ENCODE measurements around the gene OGDH.

Gene OGDH

DNA sequence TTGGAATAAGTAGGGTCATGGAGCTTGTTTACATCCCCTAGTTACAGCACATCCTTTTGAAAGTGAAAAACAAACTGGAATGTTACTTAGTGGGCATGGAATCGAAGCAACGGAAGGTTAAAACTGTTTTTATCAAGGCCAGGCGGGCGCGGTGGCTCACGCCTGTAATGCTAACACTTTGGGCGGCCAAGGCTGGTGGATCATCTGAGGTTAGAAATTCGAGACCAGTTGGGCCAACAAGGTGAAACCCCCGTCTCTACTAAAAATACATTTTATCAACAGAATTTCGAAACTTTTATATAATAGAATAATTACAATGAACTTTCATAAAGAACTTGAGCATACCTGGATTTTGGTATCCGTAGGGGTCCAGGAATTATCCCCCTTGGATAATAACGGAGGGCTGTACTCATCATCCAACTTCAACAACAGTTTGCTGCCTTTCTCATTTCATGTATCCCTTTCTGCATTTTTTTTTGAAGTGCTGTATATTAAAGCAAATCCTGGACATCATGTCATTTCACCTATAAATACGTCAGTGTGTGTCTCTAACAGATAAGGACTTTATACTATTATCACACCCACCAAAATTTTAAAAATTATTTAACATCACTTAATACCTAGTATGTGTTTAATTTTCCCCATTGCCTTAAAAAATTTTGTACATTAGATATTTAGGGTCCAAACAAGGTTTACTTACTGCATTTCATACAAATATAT is 23.1 kb upstream of the OGDH start:
- no peak for TF ChIP-seq CREB1 (IDR thresholded peaks at IDR 0.05; ENCODE audit: low read depth)
- TF ChIP-seq NFIC (IDR thresholded peaks at IDR 0.05): no peak
- TF ChIP-seq REST (IDR thresholded peaks at IDR 0.05; ENCODE audit: low read depth): no peak
- no peak for TF ChIP-seq TEAD4 (IDR thresholded peaks at IDR 0.05)
- TF ChIP-seq MAX (IDR thresholded peaks at IDR 0.05): no peak
- TF ChIP-seq ZBTB7A (IDR thresholded peaks at IDR 0.05; ENCODE audit: low read depth): no peak
- TF ChIP-seq TAF1 (IDR thresholded peaks at IDR 0.05; ENCODE audit: low read depth): no peak
- TF ChIP-seq TCF12 (IDR thresholded peaks at IDR 0.05; ENCODE audit: low read depth): no peak
- TF ChIP-seq EP300 (IDR thresholded peaks at IDR 0.05; ENCODE audit: borderline replicate concordance): no peak
- no peak for TF ChIP-seq USF1 (IDR thresholded peaks at IDR 0.05)
- no peak for TF ChIP-seq CEBPB (IDR thresholded peaks at IDR 0.05)

DNA sequence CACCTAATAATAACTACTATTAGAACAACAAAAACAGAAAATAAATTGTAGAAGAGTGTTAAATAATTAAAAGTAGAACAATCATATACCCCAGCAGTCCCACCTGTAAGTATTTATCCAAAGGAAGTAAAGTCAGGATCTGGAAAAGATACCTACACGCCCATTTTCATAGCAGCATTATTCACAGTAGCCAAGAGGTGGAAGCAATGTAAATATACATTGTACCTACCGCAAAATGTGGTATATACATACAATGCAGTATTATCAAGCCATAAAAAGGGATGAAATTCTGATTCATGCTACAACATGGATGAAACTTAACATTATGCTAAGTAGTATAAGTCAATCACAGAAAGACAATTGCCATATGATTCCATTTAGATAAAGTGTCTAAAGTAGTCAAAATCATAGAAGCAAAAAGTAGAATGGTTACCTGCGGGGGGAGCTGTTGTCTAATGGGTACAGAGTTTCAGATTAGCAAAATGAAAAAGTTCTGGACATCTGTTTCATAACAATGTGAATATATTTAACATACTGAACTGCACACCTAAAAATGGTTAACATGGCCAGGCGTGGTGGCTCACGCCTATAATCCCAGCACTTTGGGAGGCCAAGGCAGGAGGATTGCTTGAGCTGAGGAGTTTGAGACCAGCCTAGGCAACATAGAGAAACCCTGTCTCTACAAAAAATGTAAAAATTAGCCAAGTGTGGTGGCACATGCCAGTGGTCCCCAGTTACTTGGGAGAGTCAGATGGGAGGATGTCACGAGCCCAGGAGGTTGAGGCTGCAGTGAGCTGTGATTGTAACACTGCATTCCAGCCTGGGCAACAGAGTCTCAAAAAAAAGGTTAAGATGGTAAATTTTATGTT is 18.4 kb upstream of the OGDH start:
- TF ChIP-seq REST (IDR thresholded peaks at IDR 0.05; ENCODE audit: low read depth): no peak
- no peak for TF ChIP-seq ZBTB7A (IDR thresholded peaks at IDR 0.05; ENCODE audit: low read depth)
- TF ChIP-seq TEAD4 (IDR thresholded peaks at IDR 0.05): no peak
- TF ChIP-seq RAD21 (IDR thresholded peaks at IDR 0.05; ENCODE audit: low read depth): peak; percentile 87

DNA sequence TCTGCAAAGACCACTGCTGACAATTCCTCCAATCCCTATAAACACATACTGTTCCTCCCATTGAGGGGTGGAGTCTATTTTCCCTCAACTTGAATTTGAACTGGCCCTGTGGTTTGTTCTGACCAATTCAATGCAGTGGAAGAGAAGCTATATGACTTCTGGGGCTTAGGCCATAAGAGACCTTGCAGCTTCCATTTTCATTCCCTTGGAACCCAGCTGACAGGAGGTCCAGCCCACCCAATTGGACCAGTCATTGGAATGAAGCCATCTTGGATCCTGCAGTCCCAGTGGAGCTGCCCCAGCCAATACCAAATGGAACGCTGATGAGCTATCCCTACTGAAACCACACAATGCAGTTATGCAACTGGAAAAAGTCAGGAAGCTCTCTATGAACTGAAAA is 15.5 kb upstream of the OGDH start:
- TF ChIP-seq CREB1 (IDR thresholded peaks at IDR 0.05; ENCODE audit: low read depth): no peak

DNA sequence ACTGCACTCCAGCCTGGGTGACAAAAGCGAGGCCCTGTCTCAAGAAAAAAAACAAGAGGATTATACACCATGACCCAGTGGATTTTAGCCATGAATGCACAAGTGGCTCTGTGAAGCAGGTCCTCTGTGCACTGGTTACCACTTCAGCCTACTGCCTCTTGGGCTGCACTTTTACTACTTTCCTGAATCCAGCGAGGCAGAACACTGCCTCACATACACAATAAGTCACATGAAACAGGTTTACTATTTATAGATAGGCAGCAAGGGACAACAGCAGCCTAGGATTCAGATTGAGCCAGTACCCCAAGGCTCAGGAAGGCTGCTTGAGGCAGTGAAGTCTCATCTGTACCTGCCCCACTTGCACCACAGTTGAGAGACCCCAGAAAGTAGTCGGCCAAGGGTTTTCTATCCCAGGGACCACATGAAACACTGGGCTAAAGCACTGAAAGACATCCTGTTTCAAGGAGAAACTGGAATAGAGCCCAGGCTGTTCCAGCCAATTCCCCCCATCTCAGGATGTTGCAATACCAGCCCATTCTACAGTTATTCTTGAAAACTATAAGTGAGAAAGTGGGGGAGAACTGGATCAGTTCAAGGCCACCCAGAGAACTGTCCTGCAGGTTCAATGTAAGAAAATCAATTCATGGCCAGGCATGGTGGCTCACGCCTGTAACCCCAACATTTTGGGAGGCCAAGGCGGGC is 10.3 kb upstream of the OGDH start:
- peak; percentile 89 for TF ChIP-seq CEBPB (IDR thresholded peaks at IDR 0.05)
- TF ChIP-seq NFIC (IDR thresholded peaks at IDR 0.05): 0 out of 2 replicates have a peak, but pooled peaks have one; percentile 17
- TF ChIP-seq CREB1 (IDR thresholded peaks at IDR 0.05; ENCODE audit: low read depth): no peak

GRCh38 chr7:44599222-44599621 is 7.2 kb upstream of the OGDH start:
- TF ChIP-seq TAF1 (IDR thresholded peaks at IDR 0.05; ENCODE audit: low read depth) (no peak), YY1 (IDR thresholded peaks at IDR 0.05; ENCODE audit: low read depth) (no peak), REST (IDR thresholded peaks at IDR 0.05; ENCODE audit: low read depth) (no peak), CREB1 (IDR thresholded peaks at IDR 0.05; ENCODE audit: low read depth) (no peak), CEBPB (IDR thresholded peaks at IDR 0.05) (no peak), NFIC (IDR thresholded peaks at IDR 0.05) (no peak), MAX (IDR thresholded peaks at IDR 0.05) (no peak), EGR1 (IDR thresholded peaks at IDR 0.05) (no peak), USF1 (IDR thresholded peaks at IDR 0.05) (no peak), TCF12 (IDR thresholded peaks at IDR 0.05; ENCODE audit: low read depth) (no peak), FOXM1 (IDR thresholded peaks at IDR 0.05; ENCODE audit: borderline replicate concordance, low read depth) (no peak), EP300 (IDR thresholded peaks at IDR 0.05; ENCODE audit: borderline replicate concordance) (no peak), TEAD4 (IDR thresholded peaks at IDR 0.05) (no peak), RAD21 (IDR thresholded peaks at IDR 0.05; ENCODE audit: low read depth) (no peak), ZBTB7A (IDR thresholded peaks at IDR 0.05; ENCODE audit: low read depth) (no peak)
